GM12875 (cell line): ENCODE measurements around the gene PIM2.

ENCODE experiments used
- H3K4me3 ChIP-seq: one replicate; pipeline ENCODE4 v1.5.1; 2011; ENCODE audit warnings: low read depth, low read length, control low read depth
- TF ChIP-seq, protein P1 (sequence below): IDR thresholded peaks from 2 replicates; pipeline ENCODE4 v1.5.1; 2011; ENCODE audit warnings: low read depth, mild to moderate bottlenecking, control low read depth, inconsistent platforms, low read length, moderate library complexity, borderline replicate concordance; ENCODE audit not compliant: insufficient read depth

PIM2 gene

DNA sequence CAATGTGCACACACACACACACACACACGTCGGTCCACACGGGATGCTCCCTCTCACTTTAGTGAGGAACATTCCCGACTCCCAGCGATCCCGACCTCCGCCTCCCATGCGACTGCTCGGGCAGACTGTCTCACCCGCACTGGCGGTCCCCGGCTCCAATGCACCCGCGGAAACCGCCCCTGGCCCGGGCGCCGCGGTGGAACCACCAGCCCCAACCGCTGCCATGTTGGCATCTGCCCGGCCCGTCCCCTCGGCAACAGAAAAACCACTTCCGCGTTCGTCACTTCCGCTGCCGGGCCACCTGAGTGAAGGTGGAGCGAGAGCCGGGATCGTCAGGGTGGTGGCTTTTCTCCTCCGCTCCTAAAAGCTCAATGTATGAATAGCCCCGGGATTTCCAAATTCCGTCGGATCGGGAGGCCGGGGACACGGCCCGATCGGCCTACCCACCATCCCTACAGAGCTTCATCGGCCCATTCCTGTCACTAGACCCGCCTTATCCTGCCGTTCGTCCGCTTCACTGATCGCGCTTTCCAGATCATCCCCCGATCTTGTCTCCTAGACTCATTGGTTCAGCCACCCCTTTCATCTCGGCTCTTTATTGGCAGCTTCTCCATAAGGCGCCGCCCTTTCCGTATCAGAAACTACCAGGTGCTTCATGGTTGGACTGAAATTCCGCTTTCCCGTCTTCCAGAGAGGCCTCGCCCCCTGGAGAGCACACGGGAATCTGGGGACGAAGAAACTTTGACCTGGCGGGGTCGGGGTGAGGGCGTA lies 7.2 kb downstream of the PIM2 start, which contains the start of gene SLC35A2:
TSS of gene SLC35A2 (minus strand) at position 235 of the 771 bp plus-strand sequence. CDS start at position 225, 10 bp downstream.
- peak within 1 kb of the TSS; percentile 74 for H3K4me3 ChIP-seq
- TF ChIP-seq, protein P1, sequence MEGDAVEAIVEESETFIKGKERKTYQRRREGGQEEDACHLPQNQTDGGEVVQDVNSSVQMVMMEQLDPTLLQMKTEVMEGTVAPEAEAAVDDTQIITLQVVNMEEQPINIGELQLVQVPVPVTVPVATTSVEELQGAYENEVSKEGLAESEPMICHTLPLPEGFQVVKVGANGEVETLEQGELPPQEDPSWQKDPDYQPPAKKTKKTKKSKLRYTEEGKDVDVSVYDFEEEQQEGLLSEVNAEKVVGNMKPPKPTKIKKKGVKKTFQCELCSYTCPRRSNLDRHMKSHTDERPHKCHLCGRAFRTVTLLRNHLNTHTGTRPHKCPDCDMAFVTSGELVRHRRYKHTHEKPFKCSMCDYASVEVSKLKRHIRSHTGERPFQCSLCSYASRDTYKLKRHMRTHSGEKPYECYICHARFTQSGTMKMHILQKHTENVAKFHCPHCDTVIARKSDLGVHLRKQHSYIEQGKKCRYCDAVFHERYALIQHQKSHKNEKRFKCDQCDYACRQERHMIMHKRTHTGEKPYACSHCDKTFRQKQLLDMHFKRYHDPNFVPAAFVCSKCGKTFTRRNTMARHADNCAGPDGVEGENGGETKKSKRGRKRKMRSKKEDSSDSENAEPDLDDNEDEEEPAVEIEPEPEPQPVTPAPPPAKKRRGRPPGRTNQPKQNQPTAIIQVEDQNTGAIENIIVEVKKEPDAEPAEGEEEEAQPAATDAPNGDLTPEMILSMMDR = no peak

GRCh38 chrX:48910926-48911411 lies 7.9 kb downstream of the PIM2 start:
- TF ChIP-seq, protein P1 = no peak
- peak overlapping the region; percentile 74 for H3K4me3 ChIP-seq

DNA sequence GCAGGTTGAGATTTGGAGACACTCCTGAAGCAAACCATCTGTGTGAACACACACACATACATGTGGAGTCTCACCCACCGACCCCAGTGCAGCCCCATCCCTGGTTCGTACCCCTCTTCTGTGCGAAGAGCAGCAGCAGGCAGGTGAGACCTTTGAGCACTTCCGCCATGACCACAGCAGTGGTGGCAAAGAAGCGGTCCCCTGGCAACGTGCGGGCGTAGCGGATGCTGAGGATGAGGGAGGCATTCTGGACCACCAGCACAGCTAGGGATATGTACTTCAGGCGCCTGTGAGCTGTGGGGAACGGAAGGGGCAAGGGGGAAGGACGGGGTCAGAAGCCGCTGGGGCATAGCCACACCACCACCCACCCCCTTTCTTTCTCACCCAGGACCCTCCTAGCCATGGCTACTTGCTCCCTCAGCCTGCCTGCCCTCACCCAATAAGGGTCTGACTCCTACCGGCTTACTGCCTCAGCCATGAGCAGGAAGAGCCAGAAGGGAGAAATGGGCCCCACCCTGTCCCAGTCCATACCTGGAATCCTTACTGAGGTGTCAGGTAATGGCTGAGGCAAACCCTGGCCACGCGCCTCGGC lies 9.0 kb downstream of the PIM2 start:
- TF ChIP-seq, protein P1 = no peak
- no peak overlapping the region for H3K4me3 ChIP-seq

DNA sequence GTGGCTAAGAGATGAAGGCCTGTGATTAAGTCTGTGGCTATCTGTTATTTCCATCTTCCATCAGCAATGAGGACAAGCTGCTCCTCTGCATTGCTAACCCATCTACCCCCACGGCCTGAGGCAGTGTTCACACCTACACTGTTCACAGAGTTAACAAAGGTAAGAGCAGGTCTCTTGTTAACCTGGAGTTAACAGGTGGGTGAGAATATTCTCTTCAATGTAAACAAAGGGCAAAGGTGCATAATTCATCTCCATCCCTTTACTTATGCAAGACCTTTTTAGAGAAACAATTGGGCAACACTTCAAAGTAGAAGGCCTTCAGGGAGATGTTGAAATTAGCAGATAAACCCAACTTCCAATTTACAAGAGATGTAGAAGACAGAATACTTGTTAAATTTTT lies 10.2 kb downstream of the PIM2 start:
- H3K4me3 ChIP-seq = no peak overlapping the region
- TF ChIP-seq, protein P1 = no peak

- TF ChIP-seq, protein P1 = no peak
- H3K4me3 ChIP-seq = no peak overlapping the region
These were observed 13.6 kb downstream of the PIM2 start for GRCh38 chrX:48905090-48905790.

GRCh38 chrX:48904626-48905025 lies 14.2 kb downstream of the PIM2 start:
- TF ChIP-seq, protein P1 = no peak
- H3K4me3 ChIP-seq = no peak overlapping the region
